Fibroblast of villous mesenchyme (primary cell): ENCODE results near the gene OST4. TPM values are rescaled to one million over a fixed set of nuclear protein-coding genes. Genes with fewer than 3 reads are reported as not detected.
"Not testable (repeated sequence)": the region's sequence is repeated elsewhere in the genome, so short reads cannot be mapped to it uniquely, and the experiment has no call there.

Experiments
- DNase-seq: peaks from one replicate; pipeline ENCODE4 v3.0.0-alpha.2; 2010; ENCODE audit warnings: low read depth
- H3K4me3 ChIP-seq: 2 replicates; pipeline ENCODE4 v1.5.1; 2011; ENCODE audit warnings: low read depth, mild to moderate bottlenecking, low read length
- CTCF ChIP-seq: IDR thresholded peaks from 2 replicates; pipeline ENCODE4 v1.5.1; 2012; ENCODE audit warnings: low read depth, mild to moderate bottlenecking, low read length; ENCODE audit not compliant: insufficient read depth
- total RNA-seq: library from RNA; depleted of rRNA; stranded (reverse); fragments of >200 nt; gene quantifications from 2 replicates; pipeline ENCODE4 v1.2.3, GENCODE V29; 2012

Gene OST4
- 239 and 282 TPM in 2 replicates for total RNA-seq

DNA sequence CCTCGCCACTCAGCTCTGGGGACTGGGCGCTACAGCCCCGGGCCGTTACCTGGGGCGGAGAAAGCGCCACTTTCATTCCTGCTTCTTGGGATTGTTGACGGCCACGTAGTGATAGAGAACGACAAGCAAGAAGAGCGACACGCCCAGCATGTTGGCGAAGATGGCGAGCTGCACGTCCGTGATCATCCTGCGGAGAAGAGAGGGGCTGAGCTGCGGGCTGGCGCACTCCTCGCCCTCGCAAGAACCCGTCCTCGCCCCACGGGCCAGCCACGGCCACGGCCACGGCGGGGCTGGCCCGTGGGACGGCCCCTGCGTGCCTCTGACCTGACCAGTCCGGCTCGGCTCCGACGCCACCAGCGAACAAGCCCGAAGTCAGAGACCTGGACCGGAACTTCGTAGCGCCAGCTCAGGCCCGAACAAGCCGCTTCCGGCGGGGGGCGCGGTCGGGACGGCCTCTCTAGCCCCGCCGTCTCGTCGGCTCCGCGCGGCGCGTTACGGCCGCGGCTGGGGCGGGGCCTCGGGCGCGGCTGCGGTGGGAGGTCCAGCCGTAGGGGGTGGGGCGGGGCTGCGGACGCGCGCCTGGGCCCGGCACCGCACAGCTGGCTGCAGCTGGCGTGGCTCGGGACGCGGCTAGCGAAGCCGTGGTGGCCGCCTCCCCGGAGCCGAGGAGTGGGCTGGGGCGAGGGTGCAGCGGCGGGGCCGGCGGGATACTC is at the start of gene OST4:
TSS of gene OST4 (minus strand) at position 378 of the 713 bp plus-strand sequence.
- peak within 1 kb of the TSS; percentile 93 for H3K4me3 ChIP-seq
- no peak for TF ChIP-seq CTCF
- peak; percentile 94 for DNase-seq

GRCh38 chr2:27119330-27119670 is 47.8 kb upstream of the OST4 start:
- not testable (repeated sequence) for DNase-seq
- peak overlapping the region; percentile 44 for H3K4me3 ChIP-seq

DNA sequence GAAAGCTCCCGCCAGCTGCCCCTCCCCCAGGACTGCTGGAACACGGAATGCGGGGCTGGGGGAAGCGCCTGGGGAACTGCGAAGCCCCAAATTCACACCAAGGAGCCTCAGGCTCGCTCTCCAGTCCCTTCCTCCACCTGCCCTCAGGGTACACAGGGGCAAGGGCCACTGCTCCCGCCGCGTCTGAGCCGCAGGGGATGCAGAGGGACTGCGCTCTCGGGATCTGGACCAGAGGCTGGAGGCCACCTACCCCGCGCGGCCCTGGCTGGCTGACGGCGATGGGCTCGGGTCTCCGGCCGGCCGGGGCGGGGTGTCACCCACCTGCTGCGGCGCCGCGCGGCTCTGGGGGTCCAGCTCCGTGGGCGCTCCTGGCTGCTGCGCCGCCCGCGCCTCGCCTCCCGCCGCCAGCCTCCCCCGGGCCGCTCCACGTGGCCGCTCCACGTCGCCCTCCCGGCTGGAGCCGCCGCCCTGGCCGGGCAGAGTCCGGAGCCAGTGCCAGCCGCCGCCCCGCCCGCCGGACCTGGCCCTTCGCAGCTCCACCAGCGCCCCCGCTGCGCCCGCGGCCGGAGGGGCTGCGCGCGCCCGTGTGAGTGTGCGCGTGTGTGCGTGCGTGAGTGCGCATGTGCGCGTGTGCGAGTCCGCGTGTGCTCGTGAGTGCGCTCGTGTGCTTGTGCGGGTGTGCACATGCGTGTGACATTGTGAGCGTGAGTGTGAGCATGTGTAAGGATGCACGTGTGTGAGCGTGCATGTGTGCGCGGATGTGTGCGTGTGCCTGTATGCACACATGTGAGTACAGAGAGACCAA is 47.3 kb upstream of the OST4 start, which contains the start of gene CGREF1:
TSS of gene CGREF1 (minus strand) at position 604 of the 805 bp plus-strand sequence. CDS start 14,762 bp downstream, outside the sequence.
- DNase-seq, result no peak
- no peak for TF ChIP-seq CTCF
- H3K4me3 ChIP-seq, result peak within 1 kb of the TSS; percentile 44

DNA sequence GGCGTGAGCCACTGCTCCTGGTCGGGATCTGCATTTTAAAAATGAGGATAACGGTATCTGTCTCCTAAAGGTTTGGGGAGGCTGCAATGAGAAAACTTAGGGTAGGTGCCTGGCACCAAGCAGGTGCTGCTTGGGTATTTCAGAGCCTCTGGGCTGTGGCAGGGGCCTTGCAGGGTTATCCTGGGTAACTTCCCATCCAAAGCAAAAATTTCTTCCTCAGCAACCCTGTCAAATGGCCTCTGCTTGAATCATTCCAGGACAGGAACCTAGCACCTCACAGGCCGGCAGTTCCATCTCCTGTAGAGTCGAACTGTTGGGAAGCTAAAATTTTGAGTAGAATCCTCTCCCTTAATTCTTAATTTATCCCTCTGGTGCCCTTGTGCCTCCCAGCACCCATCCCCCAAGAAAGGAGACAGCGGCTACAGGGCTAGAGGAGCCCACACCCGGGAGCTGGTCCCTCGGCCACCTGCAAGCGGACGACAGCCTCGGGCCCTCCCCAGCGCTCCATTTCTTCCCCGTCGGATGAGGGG is 46.6 kb upstream of the OST4 start:
- DNase-seq, result no peak
- no peak for TF ChIP-seq CTCF
- no peak overlapping the region for H3K4me3 ChIP-seq

GRCh38 chr2:27115519-27115918 is 44.1 kb upstream of the OST4 start:
- DNase-seq, result no peak
- H3K4me3 ChIP-seq, result no peak overlapping the region
- TF ChIP-seq CTCF, result no peak

DNA sequence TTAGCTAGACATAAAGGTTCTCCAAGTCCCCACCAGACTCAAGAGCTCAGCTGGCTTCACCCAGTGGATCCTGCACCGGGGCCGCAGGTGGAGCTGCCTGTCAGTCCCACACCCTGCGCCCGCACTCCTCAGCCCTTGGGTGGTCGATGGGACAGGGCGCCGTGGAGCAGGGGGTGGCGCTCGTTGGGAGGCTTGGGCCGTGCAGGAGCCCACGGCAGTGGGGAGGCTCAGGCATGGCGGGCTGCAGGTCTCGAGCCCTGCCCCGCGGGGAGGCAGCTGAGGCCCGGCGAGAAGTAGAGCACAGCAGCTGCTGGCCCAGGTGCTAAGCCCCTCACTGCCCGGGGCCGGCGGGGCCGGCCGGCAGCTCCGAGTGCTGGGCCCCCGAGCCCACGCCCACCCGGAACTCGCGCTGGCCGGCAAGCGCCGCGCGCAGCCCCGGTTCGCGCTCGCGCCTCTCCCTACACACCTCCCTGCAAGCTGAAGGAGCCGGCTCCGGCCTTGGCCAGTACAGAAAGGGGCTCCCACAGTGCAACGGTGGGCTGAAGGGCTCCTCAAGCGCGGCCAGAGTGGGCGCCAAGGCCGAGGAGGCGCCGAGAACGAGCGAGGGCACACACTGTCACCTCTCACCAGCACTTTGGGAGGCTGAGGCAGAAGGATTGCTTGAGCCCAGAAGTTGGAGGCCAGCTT is 40.1 kb upstream of the OST4 start:
- not testable (repeated sequence) for DNase-seq, H3K4me3 ChIP-seq

- not testable (repeated sequence) for DNase-seq, H3K4me3 ChIP-seq
Measured at GRCh38 chr2:27110603-27111352, 39.3 kb upstream of the OST4 start.

DNA sequence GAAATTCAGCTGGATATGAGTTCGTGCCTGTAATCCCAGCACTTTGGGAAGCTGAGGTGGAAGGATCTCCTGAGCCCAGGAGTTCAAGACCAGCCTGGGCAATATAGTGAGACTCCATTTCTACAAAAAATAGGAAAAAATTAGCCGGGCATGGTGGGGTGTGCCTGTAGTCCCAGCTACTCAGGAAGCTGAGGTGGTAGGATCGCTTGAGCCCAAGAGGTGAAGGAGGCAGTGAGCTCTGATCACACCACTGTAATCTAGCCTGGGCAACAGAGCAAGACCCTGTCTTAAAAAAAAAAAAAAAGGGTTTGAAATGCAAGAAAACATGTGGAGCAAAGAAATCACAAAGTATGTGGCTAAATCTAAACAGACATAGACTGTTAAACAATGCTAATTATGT is 37.6 kb upstream of the OST4 start:
- no peak for DNase-seq
- TF ChIP-seq CTCF, result no peak
- no peak overlapping the region for H3K4me3 ChIP-seq
